Lung (tissue), 12 donors: ENCODE results near the gene MICU1. TPM values are rescaled to one million over a fixed set of nuclear protein-coding genes. Genes with fewer than 3 reads are reported as not detected.

Source experiments
- ATAC-seq: fragments of 200-7000 bp; cut with Tn5 transposase; one replicate; pipeline ENCODE4 v1.9.1; 2020; ENCODE audit warnings: moderate number of reproducible peaks; ENCODE audit not compliant: insufficient read depth, low FRiP score
- DNase-seq, 3 donors: peaks; one replicate each; pipeline ENCODE4 v3.0.0-alpha.2; 2013 to 2017
- H3K27ac ChIP-seq, 2 donors: one replicate each; pipeline ENCODE4 v1.5.1; 2013; ENCODE audit warnings: mild to moderate bottlenecking in 2 of 2, moderate library complexity in 2 of 2, control low read depth in 1 of 2, inconsistent platforms in 1 of 2, low read depth in 1 of 2, low read length in 1 of 2
- H3K27me3 ChIP-seq, 3 donors: one replicate each; pipeline ENCODE4 v1.5.1; 2013; ENCODE audit warnings: low read length in 2 of 3; ENCODE audit not compliant: control insufficient read depth in 3 of 3, insufficient read depth in 3 of 3
- H3K36me3 ChIP-seq, 4 donors: one replicate each; pipeline ENCODE4 v1.5.1; 2013; ENCODE audit warnings: low read length in 4 of 4, mild to moderate bottlenecking in 1 of 4, moderate library complexity in 1 of 4; ENCODE audit not compliant: control insufficient read depth in 4 of 4, insufficient read depth in 4 of 4
- H3K4me1 ChIP-seq, 5 donors: one replicate each; pipeline ENCODE4 v1.5.1; 2013; ENCODE audit warnings: low read length in 5 of 5, mild to moderate bottlenecking in 2 of 5, moderate library complexity in 1 of 5; ENCODE audit not compliant: control insufficient read depth in 5 of 5, insufficient read depth in 5 of 5
- H3K4me3 ChIP-seq: one replicate; pipeline ENCODE4 v1.5.1; 2013; ENCODE audit warnings: mild to moderate bottlenecking, control low read depth, moderate library complexity
- H3K9ac ChIP-seq, 2 donors: one replicate each; pipeline ENCODE4 v1.5.1; 2013; ENCODE audit warnings: low read length in 2 of 2, control low read depth in 1 of 2; ENCODE audit not compliant: insufficient read depth in 1 of 2
- H3K9me3 ChIP-seq, 4 donors: one replicate each; pipeline ENCODE4 v1.5.1; 2013; ENCODE audit warnings: low read length in 3 of 4, mild to moderate bottlenecking in 1 of 4, moderate library complexity in 1 of 4; ENCODE audit not compliant: control insufficient read depth in 4 of 4, insufficient read depth in 3 of 4
- CTCF ChIP-seq: IDR thresholded peaks from 2 replicates; pipeline ENCODE4 v1.5.1; 2012; ENCODE audit warnings: mild to moderate bottlenecking; ENCODE audit errors: control extremely low read depth, extremely low read depth
- WGBS, 2 donors: extraction: QIAGEN DNeasy Blood & Tissue Kit; methylation state at CpG; one replicate each; pipeline ENCODE4 v1.1.7; 2013; 5-methylcytosine and 5-hydroxymethylcytosine counted together
- polyA plus RNA-seq, 2 donors: library from polyadenylated mRNA; stranded (reverse); fragments of 200-250 nt; gene quantifications; one replicate each; pipeline ENCODE4 v1.2.1, GENCODE V29; 2013
- total RNA-seq, 2 donors: library from RNA; depleted of rRNA in 1 of 2; stranded (reverse); fragments of >200 nt in 1 of 2; gene quantifications; one replicate each; pipeline ENCODE4 v1.2.1, GENCODE V29; 2014 to 2021
- donor health status: control.
- donor health status: control.
- donor health status: Bipolar disorder and iron deficiency.
- donor health status: healthy.
- donor health status: DM: yes; HTN: yes; CAD: no.

Gene MICU1
- total and polyA plus RNA-seq, 4 donors = 41.9 to 86.4 (median 43.2) TPM

DNA sequence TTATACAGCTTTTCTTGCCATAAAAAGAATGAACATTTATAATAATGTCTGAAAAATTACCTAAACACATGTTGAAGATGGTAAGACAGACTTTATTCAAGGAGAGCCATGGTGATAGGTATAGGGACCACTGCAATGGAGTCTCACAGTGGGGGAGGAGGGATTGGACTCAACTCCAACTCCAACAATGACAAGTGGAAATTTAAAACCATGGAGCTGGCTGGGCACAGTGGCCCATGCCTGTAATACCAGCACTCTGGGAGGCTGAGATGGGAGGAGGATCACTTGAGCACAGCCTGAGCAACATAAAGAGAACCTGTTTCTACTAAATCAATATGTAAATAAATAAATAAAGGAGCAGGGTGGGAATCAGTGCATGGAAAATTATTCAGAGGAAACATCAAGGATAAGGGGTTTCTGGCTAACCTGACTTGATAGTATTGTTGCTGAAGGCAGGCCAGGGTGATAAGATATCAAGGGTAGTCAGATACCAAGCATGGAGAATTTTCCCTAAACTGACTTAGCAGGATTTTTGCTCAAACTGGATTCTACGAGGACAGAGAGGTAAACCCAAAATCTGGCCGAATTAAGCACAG is 19.5 kb upstream of the MICU1 start:
- Histone ChIP-seq H3K36me3 (no peaks in the 10 kb centered on the region), H3K4me3 (no peak overlapping the region), H3K9me3 (no peaks in the 10 kb centered on the region), H3K4me1 (no peaks in the 10 kb centered on the region), H3K9ac (no peak overlapping the region), H3K27ac (no peak overlapping the region), H3K27me3 (no peaks in the 10 kb centered on the region)
- TF ChIP-seq CTCF = no peak
- ATAC-seq = no peak
- DNase-seq = no peak
- WGBS, 2 donors = 86 to 95% methylated on average over 2 of the region's 2 CpGs

DNA sequence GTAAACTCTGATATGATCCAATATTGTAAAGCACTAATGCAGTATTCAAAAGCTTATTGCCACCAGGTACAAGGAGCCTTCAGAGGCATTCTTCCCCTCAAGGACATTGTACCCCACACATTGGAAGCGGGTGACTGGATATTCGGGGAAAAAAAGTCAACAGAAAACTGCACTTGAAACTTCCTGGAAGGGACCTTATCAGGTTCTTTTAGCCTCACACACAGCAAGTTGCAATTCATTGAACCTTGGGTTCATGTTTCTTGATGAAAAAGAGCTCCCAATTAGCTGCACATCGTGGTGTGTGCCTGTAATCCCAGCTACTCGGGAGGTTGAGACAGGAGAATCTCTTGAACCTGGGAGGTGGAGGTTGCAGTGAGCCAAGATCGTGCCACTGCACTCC is 16.4 kb upstream of the MICU1 start:
- H3K4me1 ChIP-seq = peaks cover 0 to 3% (median 0%) of the 10 kb centered on the region in 5 donors
- H3K36me3 ChIP-seq = no peaks in the 10 kb centered on the region
- H3K9ac ChIP-seq = no peak overlapping the region
- 82 to 91% methylated on average over 5 of the region's 5 CpGs for WGBS, 2 donors
- TF ChIP-seq CTCF = no peak
- no peak overlapping the region for H3K27ac ChIP-seq
- ATAC-seq = no peak
- H3K27me3 ChIP-seq = no peaks in the 10 kb centered on the region
- DNase-seq = no peak
- no peaks in the 10 kb centered on the region for H3K9me3 ChIP-seq
- no peak overlapping the region for H3K4me3 ChIP-seq

GRCh38 chr10:72639441-72639873 is 13.6 kb upstream of the MICU1 start:
- no peaks in the 10 kb centered on the region for H3K9me3 ChIP-seq
- no peak overlapping the region for H3K27ac ChIP-seq

More at GRCh38 chr10:72639441-72639873, 13.6 kb upstream of the MICU1 start:
- ATAC-seq (no peak), DNase-seq (no peak)
- Histone ChIP-seq H3K27me3 (no peaks in the 10 kb centered on the region), H3K36me3 (no peaks in the 10 kb centered on the region), H3K9ac (no peak overlapping the region), H3K4me3 (no peak overlapping the region), H3K4me1 (peaks cover 0 to 3% (median 0%) of the 10 kb centered on the region in 5 donors)
- 76 to 85% methylated on average over 5 of the region's 5 CpGs for WGBS, 2 donors
- no peak for TF ChIP-seq CTCF
